HepG2 (cell line): Measurements from ENCODE around the gene CD276. TPM values are rescaled to one million over a fixed set of nuclear protein-coding genes. Genes with fewer than 3 reads are reported as not detected.
"Not testable (repeated sequence)": the region's sequence is repeated elsewhere in the genome, so short reads cannot be mapped to it uniquely, and the experiment has no call there.

Source experiments
- ATAC-seq: fragments of 200-7000 bp; cut with Tn5 transposase; 3 replicates; pipeline ENCODE4 v1.9.1; 2020; ENCODE audit warnings: mild to moderate bottlenecking, moderate library complexity
- BruUV-seq: library from RNA; stranded (reverse); fragments of 400-500 nt; replicated peaks from 2 replicates; lab custom pipeline; 2021; lab: Mats Ljungman, UMichigan
- CTCF ChIA-PET: fragments of 300-600 bp; formaldehyde crosslinking; extraction: SDS; loops from one replicate; lab custom pipeline; 2021; ENCODE audit warnings: low total read pairs, inconsistent platforms, low intra/inter-chr PET ratio; lab: Yijun Ruan, JAX
- POLR2A ChIA-PET: fragments of 350-600 bp; sonication (Branson Sonifier 250); formaldehyde crosslinking; loops from one replicate; lab custom pipeline; 2020; ENCODE audit warnings: antibody characterized with exemption, inconsistent platforms; lab: Yijun Ruan, JAX
- DNase-seq: peaks from one replicate; pipeline ENCODE4 v3.0.0-alpha.2; 2015; ENCODE audit warnings: low spot score
- FAIRE-seq: peaks from 3 replicates; lab custom pipeline; 2011; peaks lifted over from hg19 to GRCh38; lab: Jason Lieb, UNC
- H2AFZ ChIP-seq: one replicate; pipeline ENCODE4 v1.6.1; 2011; ENCODE audit warnings: low read length, inconsistent platforms
- H3K27ac ChIP-seq: fragments of 300-600 bp; 3 replicates; pipeline ENCODE4 v1.8.0; 2011; ENCODE audit warnings: mixed run types, mild to moderate bottlenecking, mixed read lengths, low read length, inconsistent platforms; ENCODE audit not compliant: insufficient read depth; ENCODE audit errors: extremely low read length
- H3K27me3 ChIP-seq, 2 experiments: fragments of 200-600 bp in 1 of 2; 2 replicates in 1 of 2; 3 replicates in 1 of 2; pipeline versions ENCODE4 v1.6.0 to v1.8.0; 2011; ENCODE audit warnings: low read length in 2 of 2, mild to moderate bottlenecking in 2 of 2, moderate library complexity in 2 of 2, inconsistent platforms in 1 of 2; ENCODE audit not compliant: insufficient read depth in 2 of 2, control insufficient read depth in 1 of 2
- H3K36me3 ChIP-seq, 2 experiments: fragments of 200-600 bp in 1 of 2; replicated peaks in 1 of 2; 2 replicates in 1 of 2; 3 replicates in 1 of 2; pipeline versions ENCODE4 v1.5.1 to v1.8.0; 2011; ENCODE audit warnings: low read length in 2 of 2, inconsistent platforms in 1 of 2; ENCODE audit not compliant: insufficient read depth in 2 of 2, control insufficient read depth in 1 of 2
- H3K4me1 ChIP-seq: 2 replicates; pipeline ENCODE4 v1.5.1; 2012; ENCODE audit warnings: low read length, inconsistent platforms; ENCODE audit not compliant: insufficient read depth
- H3K4me2 ChIP-seq: 2 replicates; pipeline ENCODE4 v1.6.0; 2011; ENCODE audit warnings: low read depth, low read length, inconsistent platforms
- H3K4me3 ChIP-seq, 3 experiments: fragments of 200-600 bp in 1 of 3; sonication (generic), shearing (Covaris generic) in 1 of 3; replicated peaks in 1 of 3; 2 replicates each; pipeline ENCODE4 v1.5.1; 2011 to 2016; ENCODE audit warnings: low read length in 3 of 3, inconsistent platforms in 2 of 3, low read depth in 2 of 3, mild to moderate bottlenecking in 2 of 3, control low read depth in 1 of 3, mixed read lengths in 1 of 3; ENCODE audit not compliant: insufficient read depth in 1 of 3
- H3K79me2 ChIP-seq: one replicate; pipeline ENCODE4 v1.6.1; 2011; ENCODE audit warnings: low read length, inconsistent platforms; ENCODE audit not compliant: insufficient read depth
- H3K9ac ChIP-seq: 2 replicates; pipeline ENCODE4 v1.6.0; 2011; ENCODE audit warnings: mild to moderate bottlenecking, low read depth, low read length, inconsistent platforms; ENCODE audit not compliant: insufficient read depth
- H3K9me3 ChIP-seq: 2 replicates; pipeline ENCODE4 v1.5.1; 2012; ENCODE audit warnings: mild to moderate bottlenecking, low read length
- H4K20me1 ChIP-seq: 2 replicates; pipeline ENCODE4 v1.6.0; 2011; ENCODE audit warnings: inconsistent platforms, mild to moderate bottlenecking, low read length, moderate library complexity; ENCODE audit not compliant: insufficient read depth
- CCDC6 ChIP-seq: sonication (generic); formaldehyde crosslinking; IDR thresholded peaks from 2 replicates; pipeline ENCODE4 v1.8.1; 2022; ENCODE audit warnings: mild to moderate bottlenecking, missing genetic modification reagents, moderate library complexity
- CTCF ChIP-seq: sonication (generic); formaldehyde crosslinking; IDR thresholded peaks from 2 replicates; pipeline ENCODE4 v1.5.0; 2020; ENCODE audit warnings: mild to moderate bottlenecking, missing genetic modification reagents, moderate library complexity
- JARID2 ChIP-seq: sonication (generic); formaldehyde crosslinking; IDR thresholded peaks from 2 replicates; pipeline ENCODE4 v1.8.1; 2023; ENCODE audit warnings: missing genetic modification reagents, inconsistent platforms; ENCODE audit not compliant: insufficient replicate concordance
- TFE3 ChIP-seq: IDR thresholded peaks from 2 replicates; pipeline ENCODE4 v1.6.1; 2016
- ZBTB4 ChIP-seq: sonication (generic); formaldehyde crosslinking; IDR thresholded peaks from 2 replicates; pipeline ENCODE4 v1.4.0; 2020; ENCODE audit warnings: missing genetic modification reagents, mild to moderate bottlenecking, borderline replicate concordance
- WGBS: methylation state at CpG from one replicate; pipeline ENCODE4 v1.1.6; 2017; ENCODE audit warnings: low lambda C conversion rate; 5-methylcytosine and 5-hydroxymethylcytosine counted together
- in situ Hi-C: cut with HindIII; loops from 2 replicates; pipeline ENCODE4 v1.10.0; 2017; ENCODE audit warnings: low pct_unique_long_range_greater_than_20kb; ENCODE audit not compliant: extremely low pct_ligation_motif_present
- intact Hi-C: fragments of 100-400 bp; cut with micrococcal nuclease; formaldehyde crosslinking; loops from one replicate; pipeline ENCODE4 v1.10.0; 2022; ENCODE audit not compliant: unreplicated experiment
- polyA plus RNA-seq, 8 experiments: library from polyadenylated mRNA; depleted of rRNA in 3 of 8; stranded (reverse) in 7 of 8; unstranded in 1 of 8; fragments of >200 nt; fragmentation: Illumina TruSeq in 4 of 8; extraction: Trizol in 4 of 8; gene quantifications; 2 replicates each; pipeline versions ENCODE4 v1.2.1 to v1.2.3, GENCODE V29; 2011 to 2016; ENCODE audit warnings: low read depth in 4 of 8, missing spikeins in 1 of 8, mixed read lengths in 1 of 8; ENCODE audit not compliant: insufficient read depth in 1 of 8
- total RNA-seq, 5 experiments: library from RNA; depleted of rRNA; stranded (reverse); fragments of >200 nt; fragmentation: Illumina TruSeq; extraction: Trizol; gene quantifications; 2 replicates each; pipeline ENCODE4 v1.2.3, GENCODE V29; 2016; ENCODE audit warnings: low read depth in 1 of 5

CD276 gene
- total and polyA plus RNA-seq, 2 of the 13 experiments (the other 11 are each of a cell fraction or from before 2014, with no cell fraction given), result 24.6 to 55.2 TPM

- peaks cover 11 to 44% of the 10 kb centered on the region in 2 experiments; a peak in 4 of 5 replicates for H3K36me3 ChIP-seq
- ATAC-seq, FAIRE-seq, POLR2A ChIA-PET, H2AFZ ChIP-seq, BruUV-seq, H3K9me3 ChIP-seq, H3K4me2 ChIP-seq, DNase-seq, H3K4me3 ChIP-seq, H3K79me2 ChIP-seq, H3K27ac ChIP-seq, H4K20me1 ChIP-seq, H3K4me1 ChIP-seq, H3K27me3 ChIP-seq, H3K9ac ChIP-seq: not testable (repeated sequence)
- intact Hi-C loops (loop anchor here (5.0 kb wide), 1 partner anchor 67 kb away; no protein-coding TSS in a partner anchor), in situ Hi-C loops (loop anchor here (10.0 kb wide), 1 partner anchor 400 kb away; no protein-coding TSS in a partner anchor)
- TF ChIP-seq CCDC6, result 0 out of 2 replicates have a peak, but pooled peaks have one; percentile 19
- WGBS, result 93% methylated on average over 13 of the region's 23 CpGs
- CTCF ChIA-PET, result interaction anchor here (1.3 to 2.3 kb wide), 2 partner anchors 27 to 67 kb away, joined by 4 to 8 read pairs; no protein-coding TSS in a partner anchor
These were observed 20.1 kb downstream of the CD276 start for GRCh38 chr15:73704142-73704868.

- peaks cover 4% of the 10 kb centered on the region for H3K4me1 ChIP-seq
- DNase-seq, result peak; percentile 47
- ChIA-PET CTCF (interaction anchor here (1.3 to 2.3 kb wide), 2 partner anchors 28 to 68 kb away, joined by 4 to 8 read pairs; no protein-coding TSS in a partner anchor), POLR2A (no interaction called here)
- no peak overlapping the region for H3K9ac ChIP-seq
- no peak overlapping the region for H3K4me2 ChIP-seq
- H3K9me3 ChIP-seq, result no peaks in the 10 kb centered on the region
- in situ Hi-C loops (loop anchor here (10.0 kb wide), 1 partner anchor 400 kb away; no protein-coding TSS in a partner anchor), intact Hi-C loops (loop anchor here (1.0 to 5.0 kb wide), 2 partner anchors 28 to 68 kb away; no protein-coding TSS in a partner anchor)
- FAIRE-seq, result peak; percentile 15
- H2AFZ ChIP-seq, result no peak overlapping the region
- H4K20me1 ChIP-seq, result peaks cover 8% of the 10 kb centered on the region; the same call in 1 of the 2 replicates
- H3K79me2 ChIP-seq, result no peaks in the 10 kb centered on the region
- no peak overlapping the region for H3K27ac ChIP-seq
- H3K27me3 ChIP-seq, result no peaks in the 10 kb centered on the region
- H3K4me3 ChIP-seq, result no peak overlapping the region
- WGBS, result 74% methylated on average over 11 of the region's 13 CpGs
- H3K36me3 ChIP-seq, result peaks cover 9 to 40% of the 10 kb centered on the region in 2 experiments; a peak in 4 of 5 replicates
- BruUV-seq, result no TSS peak
- peak; percentile 79 for ATAC-seq
- TF ChIP-seq TFE3 (CRISPR knock-in tag), result no peak
- no peak for TF ChIP-seq JARID2 (CRISPR knock-in tag)
- peak; percentile 88 for TF ChIP-seq CTCF (CRISPR knock-in tag)
- 0 out of 2 replicates have a peak, but pooled peaks have one; percentile 23 for TF ChIP-seq ZBTB4 (CRISPR knock-in tag)
These were observed 20.9 kb downstream of the CD276 start for GRCh38 chr15:73704869-73705645.
